Frontal cortex (tissue), 4 donors: Measurements from ENCODE around the gene PTPRD. TPM values are rescaled to one million over a fixed set of nuclear protein-coding genes. Genes with fewer than 3 reads are reported as not detected.

Source experiments
- DNase-seq, 2 donors: peaks; one replicate each; pipeline ENCODE4 v3.0.0; 2012; ENCODE audit warnings: low spot score in 2 of 2
- FAIRE-seq: peaks from 2 replicates; lab custom pipeline; 2012; peaks lifted over from hg19 to GRCh38; lab: Jason Lieb, UNC
- total RNA-seq: library from RNA; depleted of rRNA; stranded (reverse); fragments of >200 nt; gene quantifications from one replicate; pipeline ENCODE4 v1.2.3, GENCODE V29; 2014
- donor health status: control.
- donor health status: control.
- donor health status: control.

The PTPRD gene
- total RNA-seq, 1 donor from 2014 or later, result 191 TPM

DNA sequence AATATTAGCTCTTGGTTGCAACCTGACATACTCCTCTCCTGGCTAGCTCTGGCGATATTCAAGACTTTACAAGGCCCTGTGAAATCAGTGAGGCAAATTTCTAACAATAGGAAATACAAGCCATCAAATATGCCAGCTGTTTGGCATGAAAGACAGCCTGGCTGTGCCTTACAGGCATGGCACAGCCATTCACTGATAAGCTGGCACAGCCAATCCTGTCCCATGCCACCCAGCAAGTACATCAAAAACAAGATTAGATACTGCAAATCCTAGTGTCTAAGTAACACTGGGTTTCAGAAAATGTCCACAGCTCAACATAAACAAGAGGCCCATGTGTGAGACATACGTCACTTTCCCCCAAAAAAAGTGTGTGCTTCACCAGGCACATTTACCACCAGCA, 1767.4 kb downstream of the PTPRD start:
- FAIRE-seq, result no peak

DNA sequence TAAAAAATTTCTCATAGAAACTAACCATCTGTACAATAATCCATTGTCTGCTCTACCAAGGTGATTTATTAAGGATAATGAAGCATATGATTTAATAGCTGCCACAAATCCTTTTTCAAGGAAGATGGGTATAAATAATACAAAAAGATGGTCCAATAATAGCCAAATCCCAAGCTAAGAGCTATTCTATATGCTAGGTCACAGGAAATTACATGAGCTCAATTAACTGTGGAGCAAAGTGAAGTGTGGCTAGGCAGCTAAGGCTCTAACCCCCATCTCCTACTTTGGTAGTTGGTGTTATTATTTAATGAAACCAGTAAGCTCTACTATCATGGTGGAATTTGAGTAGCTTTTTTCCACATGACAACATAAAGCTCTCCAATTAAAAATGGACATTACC, 1768.3 kb downstream of the PTPRD start:
- FAIRE-seq (no peak), DNase-seq (no peak)

More for the DNA sequence above, 1767.4 kb downstream of the PTPRD start:
- no peak for DNase-seq

DNA sequence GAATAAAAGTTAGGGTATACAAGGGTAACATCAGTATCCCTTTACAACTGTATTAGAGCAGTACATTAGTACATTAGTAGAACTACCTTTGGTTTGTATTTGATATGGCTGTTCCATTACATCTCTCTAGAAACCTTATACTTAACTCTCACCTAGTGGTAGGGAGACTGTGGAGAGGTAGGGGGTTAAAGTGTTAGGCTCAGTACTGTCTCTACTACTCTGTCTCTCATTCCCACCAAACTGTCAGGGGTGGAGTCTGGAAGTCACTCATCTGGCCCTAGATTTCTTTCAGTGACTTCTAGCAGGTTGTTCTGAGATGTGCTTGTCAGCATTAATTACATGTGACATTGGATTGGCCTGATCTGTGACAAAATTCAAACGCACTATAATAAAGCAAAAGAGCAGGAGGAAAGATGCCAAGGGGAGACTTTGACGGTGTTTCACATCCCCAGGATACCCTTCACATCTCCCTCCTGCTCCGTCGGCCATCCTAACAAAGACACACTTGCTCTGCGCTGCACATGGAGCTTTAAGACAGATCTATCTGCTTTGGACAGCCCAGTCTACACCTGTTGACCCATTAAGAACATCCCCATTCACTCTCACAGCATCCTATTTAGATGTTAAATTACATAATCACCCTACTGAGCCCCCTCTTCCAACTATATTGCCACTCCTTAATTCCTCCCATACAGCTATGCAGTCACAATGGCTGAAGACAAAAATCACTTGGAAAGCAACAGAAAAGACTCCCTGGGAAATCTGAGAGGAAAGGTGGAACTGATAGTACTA, 1770.2 kb downstream of the PTPRD start:
- DNase-seq (no peak), FAIRE-seq (no peak)

- FAIRE-seq, result no peak
Measured at GRCh38 chr9:8838136-8838535, 1774.7 kb downstream of the PTPRD start.

GRCh38 chr9:8835291-8835690, 1777.5 kb downstream of the PTPRD start:
- FAIRE-seq (no peak), DNase-seq (no peak)

More at GRCh38 chr9:8838136-8838535, 1774.7 kb downstream of the PTPRD start:
- DNase-seq, result no peak

GRCh38 chr9:8832955-8833354, 1779.8 kb downstream of the PTPRD start:
- FAIRE-seq, result no peak

GRCh38 chr9:8832386-8832785, 1780.4 kb downstream of the PTPRD start:
- FAIRE-seq, result no peak
- DNase-seq, result no peak

More at GRCh38 chr9:8832955-8833354, 1779.8 kb downstream of the PTPRD start:
- no peak for DNase-seq

DNA sequence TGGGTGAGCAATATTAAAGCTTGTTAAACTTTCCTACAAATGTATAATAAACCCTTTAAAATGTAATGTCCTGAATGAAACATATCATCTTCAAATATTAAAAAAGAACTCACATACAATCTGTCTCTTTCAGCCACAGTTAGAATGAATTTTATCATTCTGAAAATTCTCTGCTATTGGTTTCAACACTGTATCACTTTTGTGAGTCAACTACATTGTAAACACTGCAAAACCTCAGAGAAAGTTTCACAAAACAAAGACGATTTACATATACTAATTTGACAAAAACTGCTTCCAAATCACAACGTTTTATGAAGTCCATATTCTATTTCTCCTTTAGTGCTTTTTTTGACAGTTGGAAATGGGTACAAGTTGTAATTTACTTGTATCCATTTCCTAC, 1781.2 kb downstream of the PTPRD start:
- FAIRE-seq (no peak), DNase-seq (no peak)

- FAIRE-seq (no peak), DNase-seq (no peak)
Measured at GRCh38 chr9:8826281-8826680, 1786.5 kb downstream of the PTPRD start.

- no peak for FAIRE-seq
Measured at GRCh38 chr9:8825585-8826147, 1787.1 kb downstream of the PTPRD start.

GRCh38 chr9:8823131-8823895, 1789.5 kb downstream of the PTPRD start:
- no peak for DNase-seq
- no peak for FAIRE-seq

More at GRCh38 chr9:8825585-8826147, 1787.1 kb downstream of the PTPRD start:
- no peak for DNase-seq

- FAIRE-seq, result no peak
Measured at GRCh38 chr9:8822667-8823025, 1790.2 kb downstream of the PTPRD start.

GRCh38 chr9:8821910-8822666, 1790.7 kb downstream of the PTPRD start:
- FAIRE-seq (no peak), DNase-seq (no peak)

More at GRCh38 chr9:8822667-8823025, 1790.2 kb downstream of the PTPRD start:
- no peak for DNase-seq

DNA sequence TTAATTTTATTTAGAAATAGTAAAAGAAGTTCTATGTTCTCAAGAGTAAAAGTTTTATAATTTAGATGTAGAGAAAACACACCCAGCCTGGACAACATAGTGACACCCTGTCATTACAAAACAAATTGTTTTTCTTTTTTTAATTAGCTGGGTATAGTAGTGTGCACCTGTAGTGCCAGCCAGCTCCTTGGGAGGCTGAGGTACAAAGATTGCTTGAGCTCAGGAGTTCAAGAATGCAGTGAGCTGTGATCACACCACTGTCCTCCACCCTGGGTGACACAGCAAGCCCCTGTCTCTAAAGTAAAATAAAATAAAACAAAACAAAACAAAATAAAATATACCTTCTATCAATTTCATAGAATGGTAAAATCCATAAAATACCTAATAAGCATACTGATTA, 1795.5 kb downstream of the PTPRD start:
- FAIRE-seq (no peak), DNase-seq (no peak)

- FAIRE-seq (no peak), DNase-seq (no peak)
Measured at GRCh38 chr9:8816361-8816760, 1796.4 kb downstream of the PTPRD start.

- no peak for FAIRE-seq
- DNase-seq, result no peak
Measured at GRCh38 chr9:8815931-8816330, 1796.9 kb downstream of the PTPRD start.

DNA sequence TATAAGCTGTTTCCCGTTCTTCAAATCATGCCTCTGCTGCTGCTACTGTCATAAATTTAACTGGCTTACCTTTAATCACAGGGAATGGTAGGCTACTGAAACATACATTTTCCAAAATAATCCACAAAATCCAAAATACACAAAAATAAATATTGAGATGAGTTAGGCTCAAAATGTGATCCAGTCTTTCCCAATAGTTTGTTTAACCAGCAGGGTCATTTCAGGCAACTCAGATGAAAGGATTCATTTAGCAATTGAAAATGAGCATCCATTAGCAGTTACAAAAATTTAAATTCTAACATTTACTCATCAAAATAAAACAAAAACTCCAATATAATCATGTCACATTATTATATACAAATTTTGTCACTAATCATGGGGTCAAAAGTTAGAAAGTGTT, 1797.6 kb downstream of the PTPRD start:
- FAIRE-seq, result no peak
- no peak for DNase-seq

DNA sequence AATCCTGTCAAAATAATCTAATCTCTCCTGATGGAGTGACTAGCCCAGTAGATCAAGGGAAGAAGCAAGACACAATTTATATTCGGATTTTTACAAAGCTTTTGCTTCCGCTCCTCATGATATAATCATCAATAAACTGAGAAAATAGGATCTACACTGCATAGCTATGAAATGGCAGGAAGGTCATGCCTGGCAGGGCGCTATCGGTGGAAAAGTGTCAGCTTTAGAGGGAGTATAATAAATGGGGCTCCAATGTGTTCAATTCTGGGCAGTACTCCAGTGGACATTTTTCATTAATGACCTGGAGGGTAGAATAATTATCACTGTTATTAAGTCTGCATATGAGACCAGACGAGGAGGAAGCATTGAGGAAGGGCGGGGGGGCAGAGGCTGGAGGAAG, 1799.9 kb downstream of the PTPRD start:
- no peak for FAIRE-seq
- no peak for DNase-seq

DNA sequence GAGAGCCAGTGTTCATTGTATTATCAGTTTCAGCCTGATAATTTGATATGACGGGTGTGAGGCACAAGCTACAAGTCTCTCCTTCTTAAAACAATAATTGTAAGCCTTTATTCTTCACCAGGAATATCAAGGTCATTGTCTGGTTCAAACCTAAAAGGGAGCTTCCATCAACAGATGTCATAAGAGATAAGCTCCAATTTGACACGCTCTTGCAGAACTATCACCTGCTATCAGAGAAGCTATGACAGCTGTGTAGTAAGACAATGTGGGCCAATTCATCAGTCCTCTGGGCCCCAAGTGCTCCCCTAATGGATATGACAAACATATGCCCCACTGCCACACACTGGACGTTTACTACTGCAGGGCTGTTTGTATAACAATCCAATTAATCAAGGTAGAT, 1803.1 kb downstream of the PTPRD start:
- DNase-seq, result no peak
- FAIRE-seq, result no peak

DNA sequence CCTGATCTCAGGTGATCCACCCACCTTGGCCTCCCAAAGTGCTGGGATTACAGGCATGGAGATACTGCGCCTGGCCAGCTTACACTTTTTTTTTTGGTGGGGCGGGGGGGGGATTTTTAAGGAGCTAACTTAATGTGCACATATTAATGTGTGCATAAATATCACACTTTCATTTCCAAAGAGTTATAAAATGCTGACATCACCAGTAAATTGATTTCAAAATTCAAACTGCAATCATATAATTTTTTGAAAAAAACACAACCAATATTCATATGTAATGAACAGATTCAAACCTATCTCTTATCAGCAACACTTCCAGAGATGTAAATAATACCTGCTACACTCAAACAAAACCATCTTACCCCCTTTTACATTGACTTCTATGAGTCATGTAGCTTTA, 1806.7 kb downstream of the PTPRD start:
- no peak for FAIRE-seq

More for the DNA sequence above, 1806.7 kb downstream of the PTPRD start:
- no peak for DNase-seq
